K562 (cell line): ENCODE results near the gene FBLIM1. TPM values are rescaled to one million over a fixed set of nuclear protein-coding genes. Genes with fewer than 3 reads are reported as not detected.

ENCODE experiments used
- ATAC-seq: fragments of 200-7000 bp; cut with Tn5 transposase; 3 replicates; pipeline ENCODE4 v1.9.1; 2020; ENCODE audit warnings: moderate library complexity
- BruUV-seq: library from RNA; stranded (reverse); fragments of 400-500 nt; replicated peaks from 2 replicates; lab custom pipeline; 2021; lab: Mats Ljungman, UMichigan
- CTCF ChIA-PET: fragments of 300-600 bp; formaldehyde crosslinking; extraction: SDS; loops from one replicate; lab custom pipeline; 2021; ENCODE audit warnings: low intra/inter-chr PET ratio; lab: Yijun Ruan, JAX
- POLR2A ChIA-PET: fragments of 300-600, 350-650 bp; sonication (Branson Sonifier 250); formaldehyde crosslinking; extraction: SDS; loops from one replicate; lab custom pipeline; 2021; ENCODE audit warnings: antibody characterized with exemption, inconsistent platforms; lab: Yijun Ruan, JAX
- DNase-seq, 4 experiments: peaks; one replicate each; pipeline versions ENCODE4 v3.0.0 to v3.0.0-alpha.2; 2011 to 2018; ENCODE audit warnings: low spot score in 3 of 4, mixed read lengths in 3 of 4; ENCODE audit errors: extremely low read depth in 1 of 4
- FAIRE-seq: peaks from 2 replicates; lab custom pipeline; 2011; peaks lifted over from hg19 to GRCh38; lab: Jason Lieb, UNC
- H2AFZ ChIP-seq: 2 replicates; pipeline ENCODE4 v1.6.0; 2011; ENCODE audit warnings: low read depth, low read length, control low read depth, inconsistent platforms
- H3K27ac ChIP-seq: fragments of 200-600 bp; 3 replicates; pipeline ENCODE4 v1.8.0; 2011; ENCODE audit warnings: low read depth, mild to moderate bottlenecking, control low read depth, inconsistent platforms, low read length, moderate library complexity, mixed read lengths; ENCODE audit errors: extremely low read depth
- H3K27me3 ChIP-seq, 2 experiments: fragments of 300-600 bp in 1 of 2; 2 replicates in 1 of 2; 3 replicates in 1 of 2; pipeline versions ENCODE4 v1.6.0 to v1.8.0; 2011; ENCODE audit warnings: inconsistent platforms in 2 of 2, low read length in 2 of 2, mild to moderate bottlenecking in 1 of 2, mixed read lengths in 1 of 2, moderate library complexity in 1 of 2; ENCODE audit not compliant: control insufficient read depth in 2 of 2, insufficient read depth in 2 of 2
- H3K36me3 ChIP-seq: fragments of 300-600 bp; 3 replicates; pipeline ENCODE4 v1.8.0; 2011; ENCODE audit warnings: mild to moderate bottlenecking, low read length, inconsistent platforms; ENCODE audit not compliant: control insufficient read depth, insufficient read depth
- H3K4me1 ChIP-seq, 2 experiments: fragments of 200-600 bp in 1 of 2; replicated peaks in 1 of 2; 2 replicates in 1 of 2; 3 replicates in 1 of 2; pipeline versions ENCODE4 v1.5.1 to v1.8.0; 2011; ENCODE audit warnings: inconsistent platforms in 2 of 2, low read length in 2 of 2, mild to moderate bottlenecking in 1 of 2, mixed read lengths in 1 of 2, moderate library complexity in 1 of 2; ENCODE audit not compliant: control insufficient read depth in 2 of 2, insufficient read depth in 2 of 2
- H3K4me2 ChIP-seq: 2 replicates; pipeline ENCODE4 v1.6.1; 2011; ENCODE audit warnings: low read length, control low read depth, inconsistent platforms, mixed read lengths; ENCODE audit not compliant: insufficient read depth
- H3K4me3 ChIP-seq: fragments of 200-600 bp; sonication (generic), shearing (Covaris generic); 2 replicates; pipeline ENCODE4 v1.5.1; 2016; ENCODE audit warnings: control low read depth, inconsistent platforms
- H3K79me2 ChIP-seq: fragments of 200-600 bp; 3 replicates; pipeline ENCODE4 v1.8.0; 2011; ENCODE audit warnings: low read length, inconsistent platforms; ENCODE audit not compliant: control insufficient read depth, insufficient read depth
- H3K9ac ChIP-seq, 2 experiments: 2 replicates each; pipeline versions ENCODE4 v1.6.0 to v1.6.1; 2011; ENCODE audit warnings: low read depth in 2 of 2, low read length in 2 of 2, control low read depth in 1 of 2, inconsistent platforms in 1 of 2, mild to moderate bottlenecking in 1 of 2, mixed read lengths in 1 of 2; ENCODE audit not compliant: insufficient read depth in 1 of 2
- H3K9me1 ChIP-seq: one replicate; pipeline ENCODE4 v1.6.0; 2011; ENCODE audit warnings: inconsistent platforms, mild to moderate bottlenecking, low read length, moderate library complexity; ENCODE audit not compliant: control insufficient read depth, insufficient read depth
- H3K9me3 ChIP-seq: replicated peaks from 2 replicates; pipeline ENCODE4 v1.5.1; 2011; ENCODE audit warnings: low read depth, low read length, inconsistent platforms; ENCODE audit not compliant: control insufficient read depth, insufficient read depth
- H4K20me1 ChIP-seq: replicated peaks from 2 replicates; pipeline ENCODE4 v1.6.1; 2011; ENCODE audit warnings: low read length, inconsistent platforms, mixed read lengths; ENCODE audit not compliant: control insufficient read depth, insufficient read depth
- EGR1 ChIP-seq: fragments of 450-650 bp; conservative IDR thresholded peaks from 2 replicates; pipeline ENCODE4 v1.6.1; 2017; ENCODE audit warnings: mild to moderate bottlenecking
- NFRKB ChIP-seq: fragments of 450-650 bp; IDR thresholded peaks from 2 replicates; pipeline ENCODE4 v1.6.1; 2016; ENCODE audit warnings: low read depth
- PHF8 ChIP-seq: fragments of 200-600 bp; sonication (generic); IDR thresholded peaks from 2 replicates; pipeline ENCODE4 v1.6.1; 2012; ENCODE audit warnings: mixed run types, mild to moderate bottlenecking, inconsistent platforms, low read length, moderate library complexity, borderline replicate concordance
- WGBS: fragments of 100-300 bp; shearing (Covaris generic); methylation state at CpG from one replicate; pipeline ENCODE4 v1.1.6; 2016; ENCODE audit warnings: low coverage, mixed read lengths; ENCODE audit not compliant: insufficient coverage; ENCODE audit errors: missing lambda C conversion rate; 5-methylcytosine and 5-hydroxymethylcytosine counted together
- in situ Hi-C: fragments of 300-500 bp; cut with MboI; formaldehyde crosslinking; loops from 4 replicates; pipeline ENCODE4 v1.15.0; 2018; ENCODE audit warnings: inconsistent platforms, mixed read lengths
- intact Hi-C: fragments of 100-400 bp; cut with micrococcal nuclease; formaldehyde crosslinking; loops from 2 replicates; pipeline ENCODE4 v1.14.2; 2022
- polyA plus RNA-seq, 8 experiments: library from polyadenylated mRNA; depleted of rRNA in 4 of 8; stranded (reverse) in 5 of 8; unstranded in 3 of 8; fragments of >200 nt; fragmentation: Nextera tagmentation in 2 of 8; fragmentation: Illumina TruSeq in 1 of 8; extraction: Ambion mirVana in 2 of 8; extraction: Trizol in 1 of 8; gene quantifications; 2 replicates each; pipeline versions ENCODE4 v1.2.1 to v1.2.3, GENCODE V29; 2011 to 2014; ENCODE audit warnings: inconsistent platforms in 1 of 8, missing spikeins in 1 of 8
- total RNA-seq, 7 experiments: library from RNA; depleted of rRNA in 6 of 7; stranded (reverse); fragments of >200 nt in 6 of 7; fragmentation: Illumina TruSeq in 2 of 7; extraction: Trizol in 2 of 7; gene quantifications; 2 replicates each; pipeline versions ENCODE4 v1.2.1 to v1.2.3, GENCODE V29; 2011 to 2021; ENCODE audit warnings: low replicate concordance in 1 of 7
- TF ChIP-seq, protein P1 (sequence below): sonication (generic); formaldehyde crosslinking; IDR thresholded peaks from 2 replicates; pipeline ENCODE4 v1.8.0; 2022; ENCODE audit warnings: missing genetic modification reagents, mild to moderate bottlenecking, moderate library complexity, borderline replicate concordance
- TF ChIP-seq, protein P2 (sequence below): fragments of 450-650 bp; formaldehyde crosslinking; IDR thresholded peaks from 2 replicates; pipeline ENCODE4 v1.4.0; 2020; ENCODE audit warnings: mild to moderate bottlenecking, mixed read lengths

Gene FBLIM1
- total and polyA plus RNA-seq, 9 of the 15 experiments (the other 6 are each of a cell fraction or from before 2014, with no cell fraction given), result 0.14 to 0.24 TPM; not detected in 7

DNA sequence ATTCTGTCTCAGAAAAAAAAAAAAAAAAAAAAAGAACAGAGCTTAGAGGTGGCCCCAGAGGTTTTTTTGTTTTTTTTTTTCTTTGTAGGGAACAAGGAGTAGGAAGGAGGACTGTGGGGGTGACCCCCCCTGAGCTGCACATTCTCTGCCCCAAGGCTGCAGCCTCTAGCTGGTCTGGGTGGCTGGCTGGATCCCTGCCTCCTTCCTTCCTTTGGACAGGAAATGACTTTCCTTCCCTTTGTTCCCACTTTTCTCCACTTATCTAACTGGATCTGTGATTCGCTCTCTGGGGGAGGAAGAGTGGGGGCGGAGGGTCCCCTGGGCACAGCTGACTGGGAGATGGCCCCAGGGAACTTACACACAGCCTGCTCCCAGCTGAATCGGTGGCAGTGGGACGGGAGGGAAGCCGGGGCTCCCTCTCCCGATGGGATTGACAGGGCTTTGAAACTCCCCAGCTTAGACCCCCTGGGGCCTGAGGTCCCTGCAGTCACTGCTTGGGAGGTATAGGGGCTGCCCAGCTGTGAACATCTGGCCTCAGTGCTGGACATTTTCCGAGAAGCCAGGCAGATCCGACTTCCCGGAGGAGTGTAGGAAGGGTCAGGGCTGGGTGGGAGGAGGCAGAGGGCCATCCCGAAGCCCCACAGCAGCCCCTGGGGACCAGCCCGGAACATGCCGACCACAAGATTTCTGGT lies 2.1 kb downstream of the FBLIM1 start:
- CTCF ChIA-PET, result no interaction called here
- POLR2A ChIA-PET, result interaction anchor here (0.6 to 1.6 kb wide), 3 partner anchors 14 to 555 kb away, joined by 3 to 5 read pairs (median 5); no protein-coding TSS in a partner anchor

More for the DNA sequence above, 2.1 kb downstream of the FBLIM1 start:
- DNase-seq (peak in 1 of 4 experiments; percentile 38), ATAC-seq (no peak), FAIRE-seq (no peak)
- Histone ChIP-seq H3K4me2 (no peak overlapping the region), H4K20me1 (peaks cover 12% of the 10 kb centered on the region), H2AFZ (no peak overlapping the region), H3K9ac (peak overlapping the region in 1 of 2 experiments; percentile 18; a peak in 1 of 4 replicates), H3K79me2 (no peaks in the 10 kb centered on the region), H3K36me3 (no peaks in the 10 kb centered on the region), H3K4me1 (peaks cover 15 to 52% of the 10 kb centered on the region in 2 experiments; a peak in 4 of 5 replicates), H3K9me1 (no peaks in the 10 kb centered on the region), H3K27ac (no peak overlapping the region), H3K4me3 (no peak overlapping the region), H3K27me3 (peaks cover 28 to 75% of the 10 kb centered on the region in 2 experiments; a peak in 4 of 5 replicates), H3K9me3 (no peaks in the 10 kb centered on the region)
- TF ChIP-seq NFRKB, result no peak
- peak; percentile 71 for TF ChIP-seq EGR1
- TF ChIP-seq, protein P1, sequence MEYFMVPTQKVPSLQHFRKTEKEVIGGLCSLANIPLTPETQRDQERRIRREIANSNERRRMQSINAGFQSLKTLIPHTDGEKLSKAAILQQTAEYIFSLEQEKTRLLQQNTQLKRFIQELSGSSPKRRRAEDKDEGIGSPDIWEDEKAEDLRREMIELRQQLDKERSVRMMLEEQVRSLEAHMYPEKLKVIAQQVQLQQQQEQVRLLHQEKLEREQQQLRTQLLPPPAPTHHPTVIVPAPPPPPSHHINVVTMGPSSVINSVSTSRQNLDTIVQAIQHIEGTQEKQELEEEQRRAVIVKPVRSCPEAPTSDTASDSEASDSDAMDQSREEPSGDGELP (CRISPR knock-in tag), result peak; percentile 31; the same call in 1 of the 2 replicates
- TF ChIP-seq, protein P2, sequence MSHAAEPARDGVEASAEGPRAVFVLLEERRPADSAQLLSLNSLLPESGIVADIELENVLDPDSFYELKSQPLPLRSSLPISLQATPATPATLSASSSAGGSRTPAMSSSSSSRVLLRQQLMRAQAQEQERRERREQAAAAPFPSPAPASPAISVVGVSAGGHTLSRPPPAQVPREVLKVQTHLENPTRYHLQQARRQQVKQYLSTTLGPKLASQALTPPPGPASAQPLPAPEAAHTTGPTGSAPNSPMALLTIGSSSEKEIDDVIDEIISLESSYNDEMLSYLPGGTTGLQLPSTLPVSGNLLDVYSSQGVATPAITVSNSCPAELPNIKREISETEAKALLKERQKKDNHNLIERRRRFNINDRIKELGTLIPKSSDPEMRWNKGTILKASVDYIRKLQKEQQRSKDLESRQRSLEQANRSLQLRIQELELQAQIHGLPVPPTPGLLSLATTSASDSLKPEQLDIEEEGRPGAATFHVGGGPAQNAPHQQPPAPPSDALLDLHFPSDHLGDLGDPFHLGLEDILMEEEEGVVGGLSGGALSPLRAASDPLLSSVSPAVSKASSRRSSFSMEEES (CRISPR knock-in tag), result no peak
- TF ChIP-seq PHF8, result no peak
- no TSS peak for BruUV-seq
- in situ Hi-C loops (no loop called here), intact Hi-C loops (no loop called here)
- WGBS, result 2% methylated on average over 12 of the region's 12 CpGs
